ENCODE data around the gene BACE1. TPM values are rescaled to one million over a fixed set of nuclear protein-coding genes. Genes with fewer than 3 reads are reported as not detected.

Gene BACE1
- total and polyA plus RNA-seq, 10 of the 15 experiments (the other 5 are each of a cell fraction or from before 2014, with no cell fraction given), result 0.07 to 1.6 (median 0.32) TPM

- in situ Hi-C loops (cut with MboI) (no loop called here), intact Hi-C loops (cut with micrococcal nuclease; ENCODE audit: unreplicated experiment) (loop anchor here (2.0 kb wide), 1 partner anchor 95 kb away; the partner anchor contains the start of genes PCSK7 and RNF214)
- DNase-seq (ENCODE audit: low read depth, low spot score) (peak; percentile 89), FAIRE-seq (peak; percentile 99), ATAC-seq (peak; percentile 98)
- no peaks in the 10 kb centered on the region; the same call in 1 of the 2 replicates for H3K4me1 ChIP-seq (ENCODE audit: control insufficient read depth, insufficient read depth, low read length)
- H3K4me3 ChIP-seq, result peak within 1 kb of the TSS; percentile 82
- WGBS (ENCODE audit: insufficient coverage, insufficient replicate concordance, low lambda C conversion rate, missing lambda C conversion rate), result under 1% methylated on average over 61 of the region's 64 CpGs
- ChIA-PET SMC1A (ENCODE audit: uncharacterized antibody, unreplicated experiment) (interaction anchor here (0.6 to 1.6 kb wide), 4 partner anchors 16 to 97 kb away, joined by 3 to 5 read pairs (median 3); partner anchors contain the start of gene PCSK7), CTCF (interaction anchor here (1.0 to 2.3 kb wide), 7 partner anchors 8 to 294 kb away, joined by 3 to 11 read pairs (median 4); partner anchors contain the start of gene PCSK7), POLR2A (interaction anchor here (0.6 to 1.8 kb wide), 7 partner anchors 9 to 1408 kb away, joined by 3 to 7 read pairs (median 4); partner anchors contain the start of gene ZPR1), RAD21 (ENCODE audit: unreplicated experiment) (interaction anchor here (0.6 to 1.8 kb wide), 7 partner anchors 25 to 149 kb away, joined by 3 to 8 read pairs (median 6); partner anchors contain the start of genes PCSK7 and SIDT2)
- no peaks in the 10 kb centered on the region for H4K20me1 ChIP-seq (ENCODE audit: control insufficient read depth, insufficient read depth)
- peak within 1 kb of the TSS; percentile 52 for H2AFZ ChIP-seq (ENCODE audit: control insufficient read depth, low read depth, low read length)
- no peaks in the 10 kb centered on the region for H3K36me3 ChIP-seq (ENCODE audit: control insufficient read depth in 2 of 2, insufficient read depth in 2 of 2, low read length in 1 of 2)
- no peaks in the 10 kb centered on the region for H3K9me3 ChIP-seq (replicated peaks; ENCODE audit: control insufficient read depth, insufficient read depth, low read length)
- no peaks in the 10 kb centered on the region for H3K27me3 ChIP-seq (replicated peaks in 1 of 2; ENCODE audit: control insufficient read depth in 2 of 2, insufficient read depth in 2 of 2, low read length in 1 of 2)
- peak within 1 kb of the TSS; percentile 63 for H3K9ac ChIP-seq (ENCODE audit: control insufficient read depth, insufficient read depth, low read length)
- no TSS peak for BruUV-seq (replicated peaks)
- peak within 1 kb of the TSS; percentile 39 for H3K27ac ChIP-seq (ENCODE audit: control insufficient read depth, insufficient read depth)
- H3K4me2 ChIP-seq (ENCODE audit: control insufficient read depth, insufficient read depth), result peak within 1 kb of the TSS; percentile 75
- peaks cover 4% of the 10 kb centered on the region; the same call in 1 of the 2 replicates for H3K79me2 ChIP-seq (ENCODE audit: control insufficient read depth, insufficient read depth, low read length)
- TF ChIP-seq HDGF (IDR thresholded peaks at IDR 0.05), result peak; percentile 79; the same call in 1 of the 2 replicates
- TF ChIP-seq CHD2 (IDR thresholded peaks at IDR 0.05; ENCODE audit: borderline replicate concordance, low read depth, low read length), result peak; percentile 93
- no peak for TF ChIP-seq SMC3 (IDR thresholded peaks at IDR 0.05; ENCODE audit: borderline replicate concordance, low read length)
- TF ChIP-seq ESRRA (IDR thresholded peaks at IDR 0.05; ENCODE audit: low read length), result no peak
- no peak for TF ChIP-seq MEF2A (IDR thresholded peaks at IDR 0.05; ENCODE audit: insufficient read depth, low read depth, low read length)
- TF ChIP-seq, protein P1, sequence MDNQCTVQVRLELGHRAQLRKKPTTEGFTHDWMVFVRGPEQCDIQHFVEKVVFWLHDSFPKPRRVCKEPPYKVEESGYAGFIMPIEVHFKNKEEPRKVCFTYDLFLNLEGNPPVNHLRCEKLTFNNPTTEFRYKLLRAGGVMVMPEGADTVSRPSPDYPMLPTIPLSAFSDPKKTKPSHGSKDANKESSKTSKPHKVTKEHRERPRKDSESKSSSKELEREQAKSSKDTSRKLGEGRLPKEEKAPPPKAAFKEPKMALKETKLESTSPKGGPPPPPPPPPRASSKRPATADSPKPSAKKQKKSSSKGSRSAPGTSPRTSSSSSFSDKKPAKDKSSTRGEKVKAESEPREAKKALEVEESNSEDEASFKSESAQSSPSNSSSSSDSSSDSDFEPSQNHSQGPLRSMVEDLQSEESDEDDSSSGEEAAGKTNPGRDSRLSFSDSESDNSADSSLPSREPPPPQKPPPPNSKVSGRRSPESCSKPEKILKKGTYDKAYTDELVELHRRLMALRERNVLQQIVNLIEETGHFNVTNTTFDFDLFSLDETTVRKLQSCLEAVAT (IDR thresholded peaks at IDR 0.05), result no peak
- TF ChIP-seq, protein P2, sequence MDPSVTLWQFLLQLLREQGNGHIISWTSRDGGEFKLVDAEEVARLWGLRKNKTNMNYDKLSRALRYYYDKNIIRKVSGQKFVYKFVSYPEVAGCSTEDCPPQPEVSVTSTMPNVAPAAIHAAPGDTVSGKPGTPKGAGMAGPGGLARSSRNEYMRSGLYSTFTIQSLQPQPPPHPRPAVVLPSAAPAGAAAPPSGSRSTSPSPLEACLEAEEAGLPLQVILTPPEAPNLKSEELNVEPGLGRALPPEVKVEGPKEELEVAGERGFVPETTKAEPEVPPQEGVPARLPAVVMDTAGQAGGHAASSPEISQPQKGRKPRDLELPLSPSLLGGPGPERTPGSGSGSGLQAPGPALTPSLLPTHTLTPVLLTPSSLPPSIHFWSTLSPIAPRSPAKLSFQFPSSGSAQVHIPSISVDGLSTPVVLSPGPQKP (IDR thresholded peaks at IDR 0.05; ENCODE audit: low read depth, low read length), result peak; percentile 80
- peak in 1 of 2 experiments; percentile 8; a peak in 2 of 4 replicates for TF ChIP-seq IKZF2 (IDR thresholded peaks at IDR 0.05)
- TF ChIP-seq RAD51 (IDR thresholded peaks at IDR 0.05), result no peak
- TF ChIP-seq BACH1 (IDR thresholded peaks at IDR 0.05; ENCODE audit: borderline replicate concordance), result peak; percentile 34; the same call in 1 of the 2 replicates
- TF ChIP-seq ZNF207 (IDR thresholded peaks at IDR 0.05; ENCODE audit: borderline replicate concordance), result peak; percentile 71; the same call in 1 of the 2 replicates
- TF ChIP-seq, protein P3, sequence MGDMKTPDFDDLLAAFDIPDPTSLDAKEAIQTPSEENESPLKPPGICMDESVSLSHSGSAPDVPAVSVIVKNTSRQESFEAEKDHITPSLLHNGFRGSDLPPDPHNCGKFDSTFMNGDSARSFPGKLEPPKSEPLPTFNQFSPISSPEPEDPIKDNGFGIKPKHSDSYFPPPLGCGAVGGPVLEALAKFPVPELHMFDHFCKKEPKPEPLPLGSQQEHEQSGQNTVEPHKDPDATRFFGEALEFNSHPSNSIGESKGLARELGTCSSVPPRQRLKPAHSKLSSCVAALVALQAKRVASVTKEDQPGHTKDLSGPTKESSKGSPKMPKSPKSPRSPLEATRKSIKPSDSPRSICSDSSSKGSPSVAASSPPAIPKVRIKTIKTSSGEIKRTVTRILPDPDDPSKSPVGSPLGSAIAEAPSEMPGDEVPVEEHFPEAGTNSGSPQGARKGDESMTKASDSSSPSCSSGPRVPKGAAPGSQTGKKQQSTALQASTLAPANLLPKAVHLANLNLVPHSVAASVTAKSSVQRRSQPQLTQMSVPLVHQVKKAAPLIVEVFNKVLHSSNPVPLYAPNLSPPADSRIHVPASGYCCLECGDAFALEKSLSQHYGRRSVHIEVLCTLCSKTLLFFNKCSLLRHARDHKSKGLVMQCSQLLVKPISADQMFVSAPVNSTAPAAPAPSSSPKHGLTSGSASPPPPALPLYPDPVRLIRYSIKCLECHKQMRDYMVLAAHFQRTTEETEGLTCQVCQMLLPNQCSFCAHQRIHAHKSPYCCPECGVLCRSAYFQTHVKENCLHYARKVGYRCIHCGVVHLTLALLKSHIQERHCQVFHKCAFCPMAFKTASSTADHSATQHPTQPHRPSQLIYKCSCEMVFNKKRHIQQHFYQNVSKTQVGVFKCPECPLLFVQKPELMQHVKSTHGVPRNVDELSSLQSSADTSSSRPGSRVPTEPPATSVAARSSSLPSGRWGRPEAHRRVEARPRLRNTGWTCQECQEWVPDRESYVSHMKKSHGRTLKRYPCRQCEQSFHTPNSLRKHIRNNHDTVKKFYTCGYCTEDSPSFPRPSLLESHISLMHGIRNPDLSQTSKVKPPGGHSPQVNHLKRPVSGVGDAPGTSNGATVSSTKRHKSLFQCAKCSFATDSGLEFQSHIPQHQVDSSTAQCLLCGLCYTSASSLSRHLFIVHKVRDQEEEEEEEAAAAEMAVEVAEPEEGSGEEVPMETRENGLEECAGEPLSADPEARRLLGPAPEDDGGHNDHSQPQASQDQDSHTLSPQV (IDR thresholded peaks at IDR 0.05), result no peak
- TF ChIP-seq FOS (IDR thresholded peaks at IDR 0.05; ENCODE audit: borderline replicate concordance, extremely low read depth, insufficient read length), result peak; percentile 88
- peak; percentile 85 for TF ChIP-seq POLR2A (IDR thresholded peaks at IDR 0.05; ENCODE audit: low read depth, low read length)
- no peak for TF ChIP-seq RUNX3 (IDR thresholded peaks at IDR 0.05; ENCODE audit: low read length)
- TF ChIP-seq PML (IDR thresholded peaks at IDR 0.05; ENCODE audit: low read length), result no peak
- no peak for TF ChIP-seq NR2C2 (IDR thresholded peaks at IDR 0.05; ENCODE audit: borderline replicate concordance, control insufficient read depth, insufficient read length, low read depth)
Observed at GRCh38 chr11:117327567-117328374, 11.7 kb upstream of the BACE1 start, which contains the start of gene CEP164. TSS of gene CEP164 (plus strand) at chr11:117327854. CDS start at chr11:117338587, 10,733 bp downstream.

All from GM12878 (cell line).